GM12878 (cell line): ENCODE results near the gene UQCRQ. TPM values are rescaled to one million over a fixed set of nuclear protein-coding genes. Genes with fewer than 3 reads are reported as not detected.

Source experiments
- ATAC-seq: fragments of 200-7000 bp; cut with Tn5 transposase; 3 replicates; pipeline ENCODE4 v1.9.1; 2020; ENCODE audit warnings: mild to moderate bottlenecking, moderate library complexity
- BruUV-seq: library from RNA; stranded (reverse); fragments of 400-500 nt; replicated peaks from 2 replicates; lab custom pipeline; 2021; lab: Mats Ljungman, UMichigan
- CTCF ChIA-PET: fragments of 300-600 bp; sonication (Branson Sonifier 250); formaldehyde crosslinking; extraction: SDS; loops from one replicate; lab custom pipeline; 2021; ENCODE audit warnings: inconsistent platforms; lab: Yijun Ruan, JAX
- POLR2A ChIA-PET: fragments of 350-600 bp; formaldehyde crosslinking; extraction: SDS; loops from one replicate; lab custom pipeline; 2021; ENCODE audit warnings: inconsistent platforms; lab: Charles Lee
- RAD21 ChIA-PET: fragments of 300-600 bp; sonication (Branson Sonifier 250); formaldehyde crosslinking; loops from one replicate; lab custom pipeline; 2023; ENCODE audit warnings: antibody characterized with exemption; ENCODE audit not compliant: unreplicated experiment; lab: Charles Lee
- SMC1A ChIA-PET: fragments of 300-600 bp; sonication (Branson Sonifier 250); formaldehyde crosslinking; loops from one replicate; lab custom pipeline; 2023; ENCODE audit not compliant: unreplicated experiment, uncharacterized antibody; lab: Charles Lee
- DNase-seq: peaks from one replicate; pipeline ENCODE4 v3.0.0-alpha.2; 2011; ENCODE audit warnings: low read depth, low spot score
- FAIRE-seq: peaks from 3 replicates; lab custom pipeline; 2011; peaks lifted over from hg19 to GRCh38; lab: Jason Lieb, UNC
- H2AFZ ChIP-seq: 2 replicates; pipeline ENCODE4 v1.6.0; 2011; ENCODE audit warnings: low read depth, low read length, control low read depth; ENCODE audit not compliant: control insufficient read depth
- H3K27ac ChIP-seq: 2 replicates; pipeline ENCODE4 v1.5.1; 2011; ENCODE audit warnings: control low read depth; ENCODE audit not compliant: control insufficient read depth, insufficient read depth
- H3K27me3 ChIP-seq, 2 experiments: replicated peaks in 1 of 2; 2 replicates each; pipeline versions ENCODE4 v1.6.0 to v1.6.1; 2011; ENCODE audit warnings: low read length in 1 of 2; ENCODE audit not compliant: control insufficient read depth in 2 of 2, insufficient read depth in 2 of 2
- H3K36me3 ChIP-seq, 2 experiments: 2 replicates each; pipeline ENCODE4 v1.5.1; 2011; ENCODE audit warnings: low read length in 1 of 2; ENCODE audit not compliant: control insufficient read depth in 2 of 2, insufficient read depth in 2 of 2
- H3K4me1 ChIP-seq: 2 replicates; pipeline ENCODE4 v1.6.1; 2011; ENCODE audit warnings: mild to moderate bottlenecking, low read length, moderate library complexity, mixed read lengths; ENCODE audit not compliant: control insufficient read depth, insufficient read depth
- H3K4me2 ChIP-seq: 2 replicates; pipeline ENCODE4 v1.6.0; 2011; ENCODE audit warnings: control low read depth; ENCODE audit not compliant: control insufficient read depth, insufficient read depth
- H3K4me3 ChIP-seq: fragments of 200-600 bp; sonication (generic); 2 replicates; pipeline ENCODE4 v1.5.1; 2016
- H3K79me2 ChIP-seq: 2 replicates; pipeline ENCODE4 v1.6.0; 2011; ENCODE audit warnings: low read length; ENCODE audit not compliant: control insufficient read depth, insufficient read depth
- H3K9ac ChIP-seq: 2 replicates; pipeline ENCODE4 v1.8.0; 2011; ENCODE audit warnings: low read length, control low read depth, mixed read lengths; ENCODE audit not compliant: control insufficient read depth, insufficient read depth
- H3K9me3 ChIP-seq: replicated peaks from 3 replicates; pipeline ENCODE4 v1.5.1; 2011; ENCODE audit warnings: mild to moderate bottlenecking, low read length; ENCODE audit not compliant: control insufficient read depth, insufficient read depth
- H4K20me1 ChIP-seq: 2 replicates; pipeline ENCODE4 v1.6.0; 2011; ENCODE audit not compliant: control insufficient read depth, insufficient read depth
- WGBS: methylation state at CpG from one replicate; pipeline ENCODE4 v1.1.6; 2016; ENCODE audit warnings: low lambda C conversion rate; ENCODE audit not compliant: insufficient replicate concordance, insufficient coverage; ENCODE audit errors: missing lambda C conversion rate; 5-methylcytosine and 5-hydroxymethylcytosine counted together
- in situ Hi-C: fragments of 300-500 bp; cut with MboI; formaldehyde crosslinking; loops from 9 replicates; pipeline ENCODE4 v1.14.3; 2018; ENCODE audit warnings: mixed read lengths
- intact Hi-C: fragments of 100-400 bp; cut with micrococcal nuclease; formaldehyde crosslinking; loops from one replicate; pipeline ENCODE4 v1.14.2; 2022; ENCODE audit not compliant: unreplicated experiment
- polyA plus RNA-seq, 11 experiments: library from polyadenylated mRNA; depleted of rRNA in 4 of 11; unstranded in 6 of 11; stranded (reverse) in 5 of 11; fragments of >200 nt; fragmentation: Nextera tagmentation in 4 of 11; fragmentation: Illumina TruSeq in 1 of 11; extraction: Ambion mirVana in 4 of 11; extraction: Trizol in 1 of 11; gene quantifications; 1 replicate in 1 of 11; 2 replicates in 10 of 11; pipeline versions ENCODE4 v1.2.1 to v1.2.3, GENCODE V29; 2011 to 2016; ENCODE audit warnings: inconsistent platforms in 2 of 11, missing spikeins in 2 of 11, low read depth in 1 of 11
- total RNA-seq, 4 experiments: library from RNA; depleted of rRNA in 3 of 4; stranded (reverse); fragments of >200 nt in 3 of 4; fragmentation: Illumina TruSeq in 1 of 4; extraction: Trizol in 1 of 4; gene quantifications; 2 replicates each; pipeline versions ENCODE4 v1.2.1 to v1.2.3, GENCODE V29; 2013 to 2021
- TF ChIP-seq, protein P1 (sequence below): fragments of 450-650 bp; IDR thresholded peaks from 2 replicates; pipeline ENCODE4 v1.6.1; 2016; ENCODE audit warnings: mild to moderate bottlenecking
- TF ChIP-seq, protein P2 (sequence below): fragments of 450-650 bp; formaldehyde crosslinking; IDR thresholded peaks from 2 replicates; pipeline ENCODE4 v1.4.0; 2022; ENCODE audit warnings: mild to moderate bottlenecking, moderate library complexity

UQCRQ gene
- total and polyA plus RNA-seq, 10 of the 15 experiments (the other 5 are each of a cell fraction or from before 2014, with no cell fraction given), result 121 to 1,579 (median 408) TPM

DNA sequence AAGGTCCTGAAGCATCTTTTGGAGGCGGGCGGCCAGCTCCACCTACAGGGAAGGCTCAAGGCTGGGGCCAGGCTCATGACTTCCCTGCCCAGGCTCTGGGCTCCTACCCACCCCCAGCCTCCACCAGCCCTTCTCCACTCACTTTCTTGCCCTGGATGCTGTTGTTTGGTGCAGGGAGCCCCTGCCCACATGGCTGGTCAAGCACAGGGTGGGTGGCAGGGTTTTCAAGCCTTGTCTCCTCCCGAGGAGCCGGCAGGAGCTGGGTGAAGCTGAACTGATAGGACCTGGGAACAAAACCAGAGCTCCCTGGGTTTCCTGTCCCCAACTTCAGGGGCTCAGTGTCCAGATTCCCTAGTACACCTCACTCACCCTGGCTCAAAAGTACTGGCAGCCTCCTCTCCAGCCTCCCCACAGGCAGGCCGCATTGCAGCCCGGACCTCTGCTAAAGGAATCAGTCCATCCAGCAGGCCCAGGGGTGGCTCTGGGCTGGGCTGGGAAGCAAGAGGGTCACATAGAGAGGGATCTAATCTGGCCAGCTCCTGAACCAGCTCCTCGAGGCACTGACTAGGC is 42.9 kb upstream of the UQCRQ start:
- Histone ChIP-seq H3K4me1 (no peaks in the 10 kb centered on the region; the same call in 1 of the 2 replicates), H3K4me2 (no peak overlapping the region), H3K79me2 (no peaks in the 10 kb centered on the region), H3K27me3 (peaks cover 0 to 2% of the 10 kb centered on the region in 2 experiments; a peak in 3 of 4 replicates), H3K27ac (no peak overlapping the region), H4K20me1 (no peaks in the 10 kb centered on the region), H3K9ac (no peak overlapping the region), H3K4me3 (no peak overlapping the region), H2AFZ (no peak overlapping the region), H3K36me3 (no peaks in the 10 kb centered on the region), H3K9me3 (no peaks in the 10 kb centered on the region)
- intact Hi-C loops (loop anchor here (5.0 kb wide), 2 partner anchors 86 to 231 kb away; partner anchors contain the start of gene KIF3A), in situ Hi-C loops (loop anchor here (10.0 kb wide), 1 partner anchor 299 kb away; no protein-coding TSS in a partner anchor)
- SMC1A ChIA-PET, result interaction anchor here (0.7 to 10.9 kb wide), 4 partner anchors 69 to 437 kb away, joined by 3 to 129 read pairs (median 3); no protein-coding TSS in a partner anchor
- CTCF ChIA-PET, result interaction anchor here (0.6 to 6.5 kb wide), 4 partner anchors 30 to 1307 kb away, joined by 4 to 58 read pairs (median 4); no protein-coding TSS in a partner anchor
- DNase-seq (no peak), FAIRE-seq (no peak), ATAC-seq (no peak)
- RAD21 ChIA-PET, result interaction anchor here (1.0 to 1.7 kb wide), 2 partner anchors 241 to 297 kb away, joined by 3 to 7 read pairs; no protein-coding TSS in a partner anchor
- WGBS, result 65% methylated on average over 7 of the region's 7 CpGs
- no TSS peak for BruUV-seq
- POLR2A ChIA-PET, result interaction anchor here (0.6 kb wide), 1 partner anchor 27 kb away, joined by 6 read pairs; no protein-coding TSS in a partner anchor
- TF ChIP-seq, protein P1, sequence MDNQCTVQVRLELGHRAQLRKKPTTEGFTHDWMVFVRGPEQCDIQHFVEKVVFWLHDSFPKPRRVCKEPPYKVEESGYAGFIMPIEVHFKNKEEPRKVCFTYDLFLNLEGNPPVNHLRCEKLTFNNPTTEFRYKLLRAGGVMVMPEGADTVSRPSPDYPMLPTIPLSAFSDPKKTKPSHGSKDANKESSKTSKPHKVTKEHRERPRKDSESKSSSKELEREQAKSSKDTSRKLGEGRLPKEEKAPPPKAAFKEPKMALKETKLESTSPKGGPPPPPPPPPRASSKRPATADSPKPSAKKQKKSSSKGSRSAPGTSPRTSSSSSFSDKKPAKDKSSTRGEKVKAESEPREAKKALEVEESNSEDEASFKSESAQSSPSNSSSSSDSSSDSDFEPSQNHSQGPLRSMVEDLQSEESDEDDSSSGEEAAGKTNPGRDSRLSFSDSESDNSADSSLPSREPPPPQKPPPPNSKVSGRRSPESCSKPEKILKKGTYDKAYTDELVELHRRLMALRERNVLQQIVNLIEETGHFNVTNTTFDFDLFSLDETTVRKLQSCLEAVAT, result no peak
- TF ChIP-seq, protein P2, sequence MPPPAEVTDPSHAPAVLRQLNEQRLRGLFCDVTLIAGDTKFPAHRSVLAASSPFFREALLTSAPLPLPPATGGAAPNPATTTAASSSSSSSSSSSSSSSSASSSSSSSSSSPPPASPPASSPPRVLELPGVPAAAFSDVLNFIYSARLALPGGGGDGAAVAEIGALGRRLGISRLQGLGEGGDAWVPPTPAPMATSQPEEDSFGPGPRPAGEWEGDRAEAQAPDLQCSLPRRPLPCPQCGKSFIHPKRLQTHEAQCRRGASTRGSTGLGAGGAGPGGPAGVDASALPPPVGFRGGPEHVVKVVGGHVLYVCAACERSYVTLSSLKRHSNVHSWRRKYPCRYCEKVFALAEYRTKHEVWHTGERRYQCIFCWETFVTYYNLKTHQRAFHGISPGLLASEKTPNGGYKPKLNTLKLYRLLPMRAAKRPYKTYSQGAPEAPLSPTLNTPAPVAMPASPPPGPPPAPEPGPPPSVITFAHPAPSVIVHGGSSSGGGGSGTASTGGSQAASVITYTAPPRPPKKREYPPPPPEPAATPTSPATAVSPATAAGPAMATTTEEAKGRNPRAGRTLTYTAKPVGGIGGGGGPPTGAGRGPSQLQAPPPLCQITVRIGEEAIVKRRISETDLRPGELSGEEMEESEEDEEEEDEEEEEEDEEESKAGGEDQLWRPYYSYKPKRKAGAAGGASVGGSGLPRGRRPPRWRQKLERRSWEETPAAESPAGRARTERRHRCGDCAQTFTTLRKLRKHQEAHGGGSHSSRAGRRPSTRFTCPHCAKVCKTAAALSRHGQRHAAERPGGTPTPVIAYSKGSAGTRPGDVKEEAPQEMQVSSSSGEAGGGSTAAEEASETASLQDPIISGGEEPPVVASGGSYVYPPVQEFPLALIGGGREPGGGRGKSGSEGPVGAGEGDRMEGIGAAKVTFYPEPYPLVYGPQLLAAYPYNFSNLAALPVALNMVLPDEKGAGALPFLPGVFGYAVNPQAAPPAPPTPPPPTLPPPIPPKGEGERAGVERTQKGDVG (CRISPR knock-in tag), result no peak
